GM18868 (cell line): ENCODE results near the gene ARHGEF11.
"Not testable (repeated sequence)": the region's sequence is repeated elsewhere in the genome, so short reads cannot be mapped to it uniquely, and the experiment has no call there.

Experiments
- ATAC-seq: cut with Tn5 transposase; IDR thresholded peaks from one replicate; pipeline ENCODE4 v1.9.1; 2021; ENCODE audit warnings: mild to moderate bottlenecking, moderate library complexity; ENCODE audit not compliant: unreplicated experiment

ARHGEF11 gene

GRCh38 chr1:157045250-157046218, at the start of gene ARHGEF11:
TSS of gene ARHGEF11 (minus strand) at chr1:157045742. CDS start at chr1:157044330, 1,412 bp downstream.
- peak; percentile 83 for ATAC-seq

DNA sequence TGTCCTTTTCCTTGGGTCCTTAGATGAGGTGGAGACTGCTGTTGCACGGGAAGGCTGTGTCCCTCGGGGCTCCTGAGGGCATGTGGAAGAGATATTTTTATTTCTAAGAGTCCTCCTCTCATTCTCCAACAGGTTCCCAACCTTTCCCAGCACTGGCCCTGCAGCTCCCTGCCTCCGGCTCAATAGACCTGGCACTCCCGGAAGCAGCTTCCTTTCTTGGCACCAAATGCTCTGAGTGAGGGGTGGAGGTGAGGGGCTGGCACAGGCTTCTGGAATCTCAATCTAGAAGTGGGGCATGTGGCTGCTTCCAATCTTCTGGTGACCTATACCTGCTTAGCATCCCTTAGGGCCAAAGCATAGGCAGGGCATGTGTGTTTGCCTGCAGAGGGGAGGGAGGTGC, 49.5 kb upstream of the ARHGEF11 start:
- ATAC-seq = no peak

GRCh38 chr1:157092831-157093230, 47.3 kb upstream of the ARHGEF11 start:
- ATAC-seq = no peak

DNA sequence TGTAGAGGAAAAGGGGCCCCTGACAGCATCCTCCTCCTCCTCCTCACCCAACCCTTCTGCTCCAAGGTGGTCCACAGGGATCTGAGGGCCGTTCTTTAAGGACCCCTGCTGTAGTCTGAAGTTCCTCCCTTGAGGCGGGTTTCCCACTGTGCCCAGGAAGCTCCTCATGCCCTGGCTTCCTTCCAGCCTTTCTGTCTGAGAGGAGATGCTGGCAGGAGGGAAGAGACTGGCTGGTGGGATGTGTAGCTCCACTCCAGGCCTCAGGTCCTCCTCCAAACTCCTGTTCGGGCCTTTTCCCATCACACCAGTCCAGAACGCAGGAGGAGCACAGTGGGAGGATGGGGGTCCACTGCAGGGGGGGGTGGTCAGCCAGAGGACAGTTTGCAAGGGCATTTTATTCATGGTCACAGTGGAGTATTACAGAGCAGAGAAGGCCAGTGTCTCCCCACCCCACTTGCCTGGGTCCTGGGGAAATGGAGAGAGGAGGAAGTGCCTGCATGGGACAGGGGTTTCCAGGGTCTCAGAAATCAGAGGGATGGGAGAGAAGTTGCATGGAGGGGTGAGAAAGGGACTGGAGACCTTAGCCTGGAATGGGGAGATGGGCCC, 46.2 kb upstream of the ARHGEF11 start:
- no peak for ATAC-seq

- no peak for ATAC-seq
Measured at GRCh38 chr1:157091186-157091585, 45.6 kb upstream of the ARHGEF11 start.

- ATAC-seq = no peak
Measured at GRCh38 chr1:157090771-157091170, 45.2 kb upstream of the ARHGEF11 start.

DNA sequence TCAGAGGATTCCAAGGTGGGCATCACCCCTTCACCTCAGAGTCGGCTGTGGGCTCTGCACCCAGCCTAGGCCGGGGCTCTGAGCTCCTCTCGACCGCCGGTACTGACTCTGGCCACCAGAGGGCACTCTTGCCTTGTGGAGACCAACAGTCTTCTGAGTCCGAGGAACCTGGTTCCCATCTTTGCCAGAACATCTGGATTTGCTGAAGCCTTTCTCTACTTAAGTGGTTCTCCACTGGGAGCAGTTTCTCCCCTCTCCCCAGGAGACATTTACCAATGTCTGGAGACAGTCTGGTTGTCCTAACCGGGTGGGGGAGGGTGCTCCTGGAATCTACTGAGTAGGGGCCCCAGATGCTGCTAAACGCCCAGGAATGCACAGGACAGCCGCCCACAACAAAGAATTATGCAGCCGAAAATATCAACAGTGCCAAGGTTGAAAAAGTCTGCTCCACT, 44.7 kb upstream of the ARHGEF11 start:
- ATAC-seq = no peak

DNA sequence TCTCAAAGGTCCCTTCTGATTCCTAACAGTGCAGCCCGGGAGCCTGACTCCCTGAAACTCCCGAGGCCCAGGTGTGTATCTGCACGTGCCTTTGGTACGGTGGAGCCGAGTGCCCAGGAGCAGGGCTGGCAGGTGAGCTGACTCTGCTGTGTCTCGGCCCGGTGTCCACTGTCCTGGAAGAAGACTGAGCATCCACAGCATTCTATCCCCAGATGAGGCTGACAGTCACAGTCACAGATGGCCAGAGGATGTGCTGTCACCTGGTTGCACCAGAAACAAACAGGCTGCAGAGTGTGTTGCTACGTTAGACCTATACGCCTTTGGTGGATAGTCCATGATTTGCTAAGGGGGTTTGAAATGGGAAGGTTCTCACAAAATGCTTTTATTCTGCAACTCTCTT, 44.2 kb upstream of the ARHGEF11 start:
- ATAC-seq = no peak

DNA sequence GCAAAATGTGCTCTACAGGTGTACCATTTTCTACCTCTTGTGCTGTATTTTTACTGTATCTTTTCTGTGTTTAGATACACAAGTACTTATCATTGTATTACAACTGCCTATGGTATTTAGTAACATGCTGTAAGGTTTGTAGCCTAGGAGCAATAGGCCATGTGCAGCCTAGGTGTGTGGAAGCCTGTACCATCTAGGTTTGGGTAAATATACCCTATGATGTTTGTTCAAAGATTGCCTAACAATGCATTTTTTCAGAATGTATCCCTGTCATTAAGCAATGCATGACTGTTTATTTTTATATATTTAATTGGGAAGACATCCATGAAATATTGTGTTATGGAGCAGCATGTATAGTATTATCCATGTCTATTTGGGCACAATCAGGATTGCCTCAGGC, 43.1 kb upstream of the ARHGEF11 start:
- no peak for ATAC-seq

- no peak for ATAC-seq
Measured at GRCh38 chr1:157087030-157087429, 41.5 kb upstream of the ARHGEF11 start.

DNA sequence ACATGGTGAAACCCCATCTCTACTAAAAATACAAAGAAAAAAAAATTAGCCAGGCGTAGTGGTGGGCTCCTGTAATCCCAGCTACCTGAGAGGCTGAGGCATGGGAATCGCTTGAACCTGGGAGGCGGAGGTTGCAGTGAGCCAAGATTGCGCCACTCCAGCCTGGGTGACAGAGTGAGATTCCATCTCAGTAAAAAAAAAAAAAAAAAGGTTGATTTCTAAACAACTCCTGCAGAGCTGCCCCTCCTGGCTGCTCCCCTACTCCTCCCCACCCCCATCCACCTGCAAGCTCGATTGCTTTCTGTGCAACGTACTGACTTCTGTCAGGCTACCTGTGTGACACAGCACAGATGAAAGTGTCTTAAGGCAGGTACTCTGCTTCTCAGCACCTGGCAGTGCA, 40.8 kb upstream of the ARHGEF11 start:
- ATAC-seq = no peak

DNA sequence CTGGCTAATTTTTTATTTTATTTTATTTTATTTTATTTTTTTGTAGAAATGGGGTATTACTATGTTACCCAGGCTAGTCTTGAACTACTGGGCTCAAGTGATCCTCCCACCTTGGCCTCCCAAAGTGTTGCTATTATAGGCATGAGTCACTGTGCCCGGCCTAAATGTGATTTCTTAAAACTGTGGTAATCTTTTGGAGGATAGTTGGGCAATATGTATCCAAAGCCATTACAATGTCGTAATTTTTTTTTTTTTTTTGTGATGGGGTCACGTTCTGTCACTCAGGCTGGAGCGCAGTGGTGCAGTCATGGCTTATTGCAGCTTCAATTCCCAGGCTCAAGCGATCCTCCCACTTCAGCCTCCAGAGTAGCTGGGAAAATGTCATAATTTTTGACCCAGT, 39.9 kb upstream of the ARHGEF11 start:
- no peak for ATAC-seq

- ATAC-seq = no peak
Measured at GRCh38 chr1:157084720-157085119, 39.2 kb upstream of the ARHGEF11 start.

- ATAC-seq = no peak
Measured at GRCh38 chr1:157081707-157082106, 36.2 kb upstream of the ARHGEF11 start.

DNA sequence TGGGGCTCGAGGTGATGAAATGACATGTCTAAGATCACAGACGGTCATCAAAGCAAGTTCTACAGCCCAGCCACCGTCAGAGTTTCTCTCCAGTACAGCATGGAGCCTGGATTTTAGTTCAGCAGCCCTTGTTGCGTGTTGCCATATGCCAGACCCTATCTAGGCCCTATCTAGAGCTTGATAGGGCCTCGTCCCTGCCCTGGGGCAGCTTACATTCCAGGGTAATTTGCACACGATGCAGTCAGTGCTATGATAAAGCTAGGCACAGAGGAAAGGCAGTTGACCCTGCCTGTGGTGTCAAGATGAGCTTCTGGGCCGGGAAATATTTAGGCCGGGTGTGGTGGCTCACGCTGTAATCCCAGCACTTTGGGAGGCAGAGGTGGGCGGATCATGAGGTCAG, 35.2 kb upstream of the ARHGEF11 start:
- no peak for ATAC-seq

- no peak for ATAC-seq
Measured at GRCh38 chr1:157077394-157077793, 31.9 kb upstream of the ARHGEF11 start.

GRCh38 chr1:157073944-157074685, 28.6 kb upstream of the ARHGEF11 start:
- ATAC-seq = no peak

GRCh38 chr1:157069601-157070000, 24.1 kb upstream of the ARHGEF11 start:
- ATAC-seq = no peak

DNA sequence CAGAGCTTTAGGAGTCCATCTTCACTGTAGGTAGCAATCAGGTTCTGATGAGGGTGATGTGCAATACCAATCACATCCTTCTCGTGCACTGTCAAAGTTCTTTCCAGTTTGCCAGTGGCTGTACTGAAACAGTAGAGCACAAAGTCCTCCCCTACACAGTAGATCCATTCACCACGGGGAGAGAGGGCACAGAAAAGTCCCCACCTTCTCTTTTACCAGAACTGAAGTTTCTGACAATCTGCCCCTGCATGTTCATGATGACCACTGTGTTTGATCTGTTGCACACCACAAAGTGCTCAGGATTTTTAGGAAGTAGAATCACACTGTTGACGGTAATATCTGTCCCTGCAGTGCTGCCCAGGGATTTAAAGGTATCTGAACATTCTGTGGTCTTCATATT, 13.7 kb upstream of the ARHGEF11 start:
- not testable (repeated sequence) for ATAC-seq

DNA sequence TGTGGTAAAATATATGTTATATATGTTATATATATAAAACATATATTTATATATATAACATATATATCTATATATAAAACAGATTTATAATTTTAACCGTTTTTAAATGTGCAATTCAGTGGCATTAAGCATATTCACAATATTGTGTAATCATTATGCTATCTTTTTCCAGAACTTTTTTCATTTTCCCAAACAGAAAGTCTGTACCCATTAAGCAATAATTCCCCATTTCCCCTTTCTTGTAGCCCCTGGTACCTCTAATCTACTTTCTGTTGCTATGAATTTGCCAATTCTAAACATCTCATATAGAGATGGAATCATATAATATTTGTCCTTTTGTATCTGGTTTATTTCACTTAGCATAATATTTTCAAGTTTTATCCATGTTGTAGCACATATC, 10.7 kb upstream of the ARHGEF11 start:
- no peak for ATAC-seq

GRCh38 chr1:157055729-157056128, 10.2 kb upstream of the ARHGEF11 start:
- peak; percentile 45 for ATAC-seq
